HepG2 (cell line): Measurements from ENCODE around the gene STX1B. TPM values are rescaled to one million over a fixed set of nuclear protein-coding genes. Genes with fewer than 3 reads are reported as not detected.

ENCODE experiments used
- ETV5 ChIP-seq: IDR thresholded peaks from 2 replicates; pipeline ENCODE4 v1.6.1; 2018; ENCODE audit warnings: missing biosample characterization, missing genetic modification reagents, inconsistent platforms, borderline replicate concordance
- EZH2 ChIP-seq: conservative IDR thresholded peaks from 2 replicates; pipeline ENCODE4 v1.6.1; 2012; ENCODE audit warnings: mild to moderate bottlenecking, low read depth, low read length, moderate library complexity
- LRRFIP1 ChIP-seq: sonication (generic); formaldehyde crosslinking; conservative IDR thresholded peaks from 2 replicates; pipeline ENCODE4 v1.4.0; 2020; ENCODE audit warnings: missing genetic modification reagents
- NR1H2 ChIP-seq: sonication (generic); formaldehyde crosslinking; IDR thresholded peaks from 2 replicates; pipeline ENCODE4 v1.8.1; 2022; ENCODE audit warnings: low read depth, missing genetic modification reagents, borderline replicate concordance
- NR2F6 ChIP-seq, 2 experiments: IDR thresholded peaks; 2 replicates each; pipeline ENCODE4 v1.6.1; 2016; ENCODE audit warnings: antibody characterized with exemption in 1 of 2, mild to moderate bottlenecking in 1 of 2
- PATZ1 ChIP-seq: sonication (generic); formaldehyde crosslinking; IDR thresholded peaks from 2 replicates; pipeline ENCODE4 v1.4.0; 2020; ENCODE audit warnings: missing genetic modification reagents
- SNAPC4 ChIP-seq: sonication (generic); formaldehyde crosslinking; IDR thresholded peaks from 2 replicates; pipeline ENCODE4 v1.4.0; 2020; ENCODE audit warnings: mild to moderate bottlenecking, missing genetic modification reagents
- SP2 ChIP-seq: sonication (generic); formaldehyde crosslinking; IDR thresholded peaks from 2 replicates; pipeline ENCODE4 v1.5.1; 2020; ENCODE audit warnings: mild to moderate bottlenecking, missing genetic modification reagents
- SRSF4 ChIP-seq: fragments of 200-400 bp; formaldehyde crosslinking; IDR thresholded peaks from one replicate; pipeline ENCODE4 v1.6.1; 2018; ENCODE audit warnings: mild to moderate bottlenecking, low read depth, low read length, moderate library complexity; ENCODE audit not compliant: poor library complexity, severe bottlenecking
- YY1 ChIP-seq: IDR thresholded peaks from 2 replicates; pipeline ENCODE4 v1.6.1; 2011; ENCODE audit warnings: low read length, low read depth, moderate library complexity, mild to moderate bottlenecking; ENCODE audit not compliant: insufficient read depth, insufficient replicate concordance
- ZBTB43 ChIP-seq: sonication (generic); formaldehyde crosslinking; conservative IDR thresholded peaks from 2 replicates; pipeline ENCODE4 v1.4.0; 2020; ENCODE audit warnings: missing genetic modification reagents
- ZKSCAN1 ChIP-seq: fragments of 150-350 bp; IDR thresholded peaks from 2 replicates; pipeline ENCODE4 v1.6.1; 2014; ENCODE audit warnings: low read length
- ZNF24 ChIP-seq: fragments of 450-650 bp; IDR thresholded peaks from 2 replicates; pipeline ENCODE4 v1.6.1; 2017; ENCODE audit warnings: antibody characterized with exemption, mild to moderate bottlenecking
- ZNF503 ChIP-seq: sonication (generic); formaldehyde crosslinking; IDR thresholded peaks from 2 replicates; pipeline ENCODE4 v1.4.0; 2020; ENCODE audit warnings: missing genetic modification reagents
- ZNF75D ChIP-seq: sonication (generic); formaldehyde crosslinking; IDR thresholded peaks from 2 replicates; pipeline ENCODE4 v1.8.1; 2023; ENCODE audit warnings: missing genetic modification reagents, mild to moderate bottlenecking, borderline replicate concordance
- polyA plus RNA-seq, 8 experiments: library from polyadenylated mRNA; depleted of rRNA in 3 of 8; stranded (reverse) in 7 of 8; unstranded in 1 of 8; fragments of >200 nt; fragmentation: Illumina TruSeq in 4 of 8; extraction: Trizol in 4 of 8; gene quantifications; 2 replicates each; pipeline versions ENCODE4 v1.2.1 to v1.2.3, GENCODE V29; 2011 to 2016; ENCODE audit warnings: low read depth in 4 of 8, missing spikeins in 1 of 8, mixed read lengths in 1 of 8; ENCODE audit not compliant: insufficient read depth in 1 of 8
- total RNA-seq, 5 experiments: library from RNA; depleted of rRNA; stranded (reverse); fragments of >200 nt; fragmentation: Illumina TruSeq; extraction: Trizol; gene quantifications; 2 replicates each; pipeline ENCODE4 v1.2.3, GENCODE V29; 2016; ENCODE audit warnings: low read depth in 1 of 5

The STX1B gene
- total and polyA plus RNA-seq, 2 of the 13 experiments (the other 11 are each of a cell fraction or from before 2014, with no cell fraction given), result 2.1 to 3.0 TPM

- TF ChIP-seq PATZ1, result peak; percentile 51; the same call in 1 of the 2 replicates
- TF ChIP-seq ZNF24, result no peak
- TF ChIP-seq SNAPC4, result no peak; the same call in 1 of the 2 replicates
- TF ChIP-seq ZNF503 (CRISPR knock-in tag), result no peak
- no peak for TF ChIP-seq SRSF4
- TF ChIP-seq NR1H2 (CRISPR knock-in tag), result no peak
- peak; percentile 76; the same call in 1 of the 2 replicates for TF ChIP-seq ETV5 (CRISPR knock-in tag)
- no peak for TF ChIP-seq EZH2
- no peak for TF ChIP-seq NR2F6 (IDR thresholded peaks at IDR 0.05)
- TF ChIP-seq NR2F6 (CRISPR knock-in tag; IDR thresholded peaks at IDR 0.05), result peak; percentile 28; the same call in 1 of the 2 replicates
- no peak for TF ChIP-seq ZKSCAN1
- TF ChIP-seq ZNF75D (CRISPR knock-in tag), result no peak
- TF ChIP-seq LRRFIP1 (CRISPR knock-in tag), result no peak
- no peak for TF ChIP-seq ZBTB43
- peak; percentile 61 for TF ChIP-seq YY1
- TF ChIP-seq SP2, result no peak
Measured at GRCh38 chr16:30953511-30954124, 56.8 kb downstream of the STX1B start (continued).
